Endothelial cell of umbilical vein (primary cell): ENCODE results near the gene STIMATE. TPM values are rescaled to one million over a fixed set of nuclear protein-coding genes. Genes with fewer than 3 reads are reported as not detected.

ENCODE experiments used
- BruUV-seq: library from RNA; stranded (reverse); fragments of 400-500 nt; replicated peaks from 2 replicates; lab custom pipeline; 2021; lab: Mats Ljungman, UMichigan
- CTCF ChIA-PET: fragments of 300-600, 350-600 bp; sonication (Branson Sonifier 250); formaldehyde crosslinking; loops from one replicate; lab custom pipeline; 2021; ENCODE audit warnings: antibody characterized with exemption, inconsistent platforms; lab: Charles Lee
- POLR2A ChIA-PET: fragments of 300-600, 350-600 bp; sonication (Branson Sonifier 250); formaldehyde crosslinking; loops from one replicate; lab custom pipeline; 2021; ENCODE audit warnings: antibody characterized with exemption, inconsistent platforms; lab: Charles Lee
- DNase-seq: peaks from one replicate; pipeline ENCODE4 v3.0.0-alpha.2; 2011; ENCODE audit warnings: low read depth, low spot score
- FAIRE-seq: peaks from 2 replicates; lab custom pipeline; 2011; peaks lifted over from hg19 to GRCh38; lab: Jason Lieb, UNC
- H2AFZ ChIP-seq: 2 replicates; pipeline ENCODE4 v1.6.0; 2012; ENCODE audit warnings: low read depth, low read length, control low read depth, inconsistent platforms
- H3K27ac ChIP-seq: 2 replicates; pipeline ENCODE4 v1.5.1; 2011; ENCODE audit warnings: low read depth, mild to moderate bottlenecking, control low read depth, low read length, moderate library complexity; ENCODE audit not compliant: insufficient read depth
- H3K27me3 ChIP-seq, 2 experiments: 2 replicates each; pipeline versions ENCODE4 v1.6.0 to v1.6.1; 2011; ENCODE audit warnings: low read length in 2 of 2, mixed read lengths in 1 of 2; ENCODE audit not compliant: control insufficient read depth in 2 of 2, insufficient read depth in 2 of 2
- H3K36me3 ChIP-seq, 2 experiments: 2 replicates in 1 of 2; 3 replicates in 1 of 2; pipeline ENCODE4 v1.5.1; 2011; ENCODE audit warnings: low read length in 2 of 2, mild to moderate bottlenecking in 1 of 2, moderate library complexity in 1 of 2; ENCODE audit not compliant: control insufficient read depth in 2 of 2, insufficient read depth in 2 of 2; ENCODE audit errors: extremely low read depth in 1 of 2
- H3K4me1 ChIP-seq: 3 replicates; pipeline ENCODE4 v1.5.1; 2011; ENCODE audit warnings: mild to moderate bottlenecking, low read length; ENCODE audit not compliant: control insufficient read depth, insufficient read depth; ENCODE audit errors: extremely low read depth
- H3K4me2 ChIP-seq: 2 replicates; pipeline ENCODE4 v1.6.1; 2011; ENCODE audit warnings: low read length, control low read depth, mixed read lengths; ENCODE audit not compliant: insufficient read depth
- H3K4me3 ChIP-seq, 3 experiments: fragments of 200-600 bp in 1 of 3; sonication (generic), shearing (Covaris generic) in 1 of 3; replicated peaks in 1 of 3; 2 replicates each; pipeline ENCODE4 v1.5.1; 2011 to 2016; ENCODE audit warnings: control low read depth in 3 of 3, low read length in 3 of 3, mild to moderate bottlenecking in 2 of 3, inconsistent platforms in 1 of 3, low read depth in 1 of 3, moderate library complexity in 1 of 3; ENCODE audit not compliant: insufficient read depth in 1 of 3
- H3K79me2 ChIP-seq: 2 replicates; pipeline ENCODE4 v1.6.0; 2012; ENCODE audit warnings: low read length, inconsistent platforms; ENCODE audit not compliant: control insufficient read depth, insufficient read depth
- H3K9ac ChIP-seq: replicated peaks from 2 replicates; pipeline ENCODE3; 2011; ENCODE audit warnings: low read length, control low read depth; ENCODE audit not compliant: insufficient read depth; ENCODE audit errors: extremely low read depth
- H3K9me1 ChIP-seq: replicated peaks from 3 replicates; pipeline ENCODE4 v1.6.0; 2011; ENCODE audit warnings: mild to moderate bottlenecking, low read length; ENCODE audit not compliant: control insufficient read depth, insufficient read depth; ENCODE audit errors: extremely low read depth
- H3K9me3 ChIP-seq: replicated peaks from 2 replicates; pipeline ENCODE4 v1.5.1; 2012; ENCODE audit warnings: low read length, inconsistent platforms; ENCODE audit not compliant: control insufficient read depth, insufficient read depth
- H4K20me1 ChIP-seq: replicated peaks from 2 replicates; pipeline ENCODE3; 2011; ENCODE audit warnings: mild to moderate bottlenecking, low read length; ENCODE audit not compliant: control insufficient read depth, insufficient read depth; ENCODE audit errors: extremely low read depth
- CTCF ChIP-seq, 2 donors: IDR thresholded peaks; 1 replicate in 1 of 2; 2 replicates in 1 of 2; pipeline ENCODE4 v1.5.1; 2011; ENCODE audit warnings: low read length in 2 of 2, mild to moderate bottlenecking in 2 of 2, moderate library complexity in 2 of 2, control low read depth in 1 of 2, inconsistent platforms in 1 of 2, low read depth in 1 of 2; ENCODE audit not compliant: insufficient read depth in 1 of 2; ENCODE audit errors: extremely low read depth in 1 of 2
- FOS ChIP-seq: IDR thresholded peaks from 2 replicates; pipeline ENCODE4 v1.6.1; 2011; ENCODE audit warnings: mild to moderate bottlenecking, low read length, moderate library complexity, borderline replicate concordance; ENCODE audit not compliant: insufficient read depth
- GATA2 ChIP-seq: IDR thresholded peaks from 2 replicates; pipeline ENCODE4 v1.7.0; 2011; ENCODE audit warnings: low read depth, mild to moderate bottlenecking, moderate library complexity, mixed read lengths, low read length; ENCODE audit not compliant: insufficient read length, insufficient read depth
- JUN ChIP-seq: IDR thresholded peaks from 2 replicates; pipeline ENCODE4 v1.6.1; 2011; ENCODE audit warnings: borderline replicate concordance, low read depth; ENCODE audit not compliant: insufficient read length, insufficient read depth
- POLR2A ChIP-seq: IDR thresholded peaks from 2 replicates; pipeline ENCODE4 v1.6.1; 2012; ENCODE audit warnings: low read depth, mild to moderate bottlenecking, control low read depth, low read length
- POLR2AphosphoS5 ChIP-seq: IDR thresholded peaks from 2 replicates; pipeline ENCODE4 v1.6.1; 2012; ENCODE audit warnings: low read depth, mild to moderate bottlenecking, control low read depth, low read length, moderate library complexity; ENCODE audit not compliant: insufficient read depth
- dilution Hi-C: fragments of 300-500 bp; cut with MboI; formaldehyde crosslinking; loops from one replicate; pipeline ENCODE4 v1.15.0; 2019; ENCODE audit warnings: low sequenced_read_pairs; ENCODE audit not compliant: extremely low pct_ligation_motif_present
- intact Hi-C: fragments of 100-400 bp; cut with micrococcal nuclease; formaldehyde crosslinking; loops from one replicate; pipeline ENCODE4 v1.10.0; 2022
- polyA plus RNA-seq, 4 experiments: library from polyadenylated mRNA; depleted of rRNA in 3 of 4; stranded (reverse) in 3 of 4; unstranded in 1 of 4; fragments of >200 nt; gene quantifications; 2 replicates each; pipeline versions ENCODE4 v1.2.1 to v1.2.3, GENCODE V29; 2011 to 2012; ENCODE audit warnings: missing spikeins in 1 of 4
- total RNA-seq: library from RNA; stranded (reverse); gene quantifications from 2 replicates; pipeline ENCODE4 v1.2.3, GENCODE V29; 2021

STIMATE gene
- total and polyA plus RNA-seq, 2 donors (not counting 3 experiments of a cell fraction or from before 2014, with no cell fraction given), result 18.2 to 24.0 TPM

GRCh38 chr3:52822363-52822762 is 75.0 kb downstream of the STIMATE start:
- intact Hi-C loops (no loop called here), dilution Hi-C loops (no loop called here)
- Histone ChIP-seq H3K27ac (no peak overlapping the region), H3K4me3 (no peak overlapping the region), H3K4me1 (no peaks in the 10 kb centered on the region), H3K9me1 (no peaks in the 10 kb centered on the region), H2AFZ (no peak overlapping the region), H3K9ac (no peak overlapping the region), H3K79me2 (no peaks in the 10 kb centered on the region), H3K36me3 (no peaks in the 10 kb centered on the region), H4K20me1 (no peaks in the 10 kb centered on the region), H3K4me2 (no peak overlapping the region), H3K27me3 (no peaks in the 10 kb centered on the region), H3K9me3 (no peaks in the 10 kb centered on the region)
- TF ChIP-seq POLR2A, result no peak
- TF ChIP-seq CTCF (IDR thresholded peaks at IDR 0.05; ENCODE audit: extremely low read depth in 1 of 2, insufficient read depth in 1 of 2, low read depth in 1 of 2, low read length in 2 of 2), result no peak
- no peak for TF ChIP-seq POLR2AphosphoS5
- TF ChIP-seq GATA2, result no peak
- TF ChIP-seq FOS, result no peak
- TF ChIP-seq JUN, result no peak
- FAIRE-seq (no peak), DNase-seq (no peak)
- ChIA-PET POLR2A (no interaction called here), CTCF (interaction anchor here (2.0 to 2.7 kb wide), 4 partner anchors 10 to 24 kb away, joined by 7 to 17 read pairs (median 10); no protein-coding TSS in a partner anchor)
- no TSS peak for BruUV-seq
